Measurements from ENCODE around the gene CHST15.

Gene CHST15

GRCh38 chr10:124064676-124065075 lies 28.7 kb downstream of the CHST15 start:
- no peak for DNase-seq (ENCODE audit: low spot score)

- no peak for DNase-seq (ENCODE audit: low spot score)
These were observed 29.4 kb downstream of the CHST15 start for GRCh38 chr10:124063750-124064603.

- DNase-seq (ENCODE audit: low spot score): no peak
These were observed 31.0 kb downstream of the CHST15 start for GRCh38 chr10:124062390-124062789.

GRCh38 chr10:124061030-124061429 lies 32.4 kb downstream of the CHST15 start:
- DNase-seq (ENCODE audit: low spot score): no peak

- DNase-seq (ENCODE audit: low spot score): no peak
These were observed 33.2 kb downstream of the CHST15 start for GRCh38 chr10:124060148-124060720.

- DNase-seq (ENCODE audit: low spot score): no peak
These were observed 33.8 kb downstream of the CHST15 start for GRCh38 chr10:124059551-124059950.

GRCh38 chr10:124058346-124059003 lies 34.9 kb downstream of the CHST15 start:
- no peak for DNase-seq (ENCODE audit: low spot score)

GRCh38 chr10:124057601-124058000 lies 35.8 kb downstream of the CHST15 start:
- DNase-seq (ENCODE audit: low spot score): no peak

- no peak for DNase-seq (ENCODE audit: low spot score)
These were observed 36.9 kb downstream of the CHST15 start for GRCh38 chr10:124056337-124056980.

- DNase-seq (ENCODE audit: low spot score): no peak
These were observed 39.4 kb downstream of the CHST15 start for GRCh38 chr10:124053971-124054370.

GRCh38 chr10:124052561-124052960 lies 40.8 kb downstream of the CHST15 start:
- no peak for DNase-seq (ENCODE audit: low spot score)

GRCh38 chr10:124050021-124051015 lies 43.1 kb downstream of the CHST15 start:
- no peak for DNase-seq (ENCODE audit: low spot score)

GRCh38 chr10:124049484-124049883 lies 43.9 kb downstream of the CHST15 start:
- DNase-seq (ENCODE audit: low spot score): peak; percentile 35

GRCh38 chr10:124048371-124049290 lies 44.8 kb downstream of the CHST15 start:
- DNase-seq (ENCODE audit: low spot score): no peak

GRCh38 chr10:124047427-124048152 lies 45.8 kb downstream of the CHST15 start:
- DNase-seq (ENCODE audit: low spot score): no peak

- no peak for DNase-seq (ENCODE audit: low spot score)
These were observed 47.5 kb downstream of the CHST15 start for GRCh38 chr10:124045801-124046355.

GRCh38 chr10:124045276-124045675 lies 48.1 kb downstream of the CHST15 start:
- no peak for DNase-seq (ENCODE audit: low spot score)

GRCh38 chr10:124044143-124044862 lies 49.1 kb downstream of the CHST15 start:
- no peak for DNase-seq (ENCODE audit: low spot score)

All from RKO (cell line).